ENCODE results near the gene CYP19A1. TPM values are rescaled to one million over a fixed set of nuclear protein-coding genes. Genes with fewer than 3 reads are reported as not detected.

The CYP19A1 gene
- total RNA-seq, 1 donor from 2014 or later, result not detected

DNA sequence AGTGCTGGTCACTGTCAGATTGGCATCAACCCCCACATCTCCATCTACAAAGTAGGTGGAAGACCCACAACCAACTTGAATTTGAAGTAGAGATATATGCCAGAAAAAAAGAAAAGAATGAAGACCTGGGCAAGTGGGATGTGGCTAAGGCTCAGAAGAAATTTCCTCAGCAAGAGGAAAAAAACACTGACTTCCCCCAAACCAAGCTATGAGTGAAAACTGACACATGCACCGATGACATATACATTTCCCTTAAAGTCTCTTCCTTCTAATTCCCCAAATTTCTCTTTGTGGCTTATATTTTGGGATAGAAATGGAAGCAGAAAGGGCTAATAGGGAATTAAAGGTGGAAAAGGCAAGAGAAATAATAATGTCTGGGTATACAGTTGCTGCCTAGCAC lies 59.0 kb downstream of the CYP19A1 start:
- TF ChIP-seq CTCF (IDR thresholded peaks at IDR 0.05; ENCODE audit: partially characterized antibody, unreplicated experiment), result no peak
- DNase-seq, result no peak
- H3K36me3 Mint-ChIP-seq (ENCODE audit: unreplicated experiment), result no peaks in the 10 kb centered on the region
- peaks cover 3% of the 10 kb centered on the region for H3K27me3 Mint-ChIP-seq (ENCODE audit: unreplicated experiment)
- peaks cover 2% of the 10 kb centered on the region for H3K9me3 Mint-ChIP-seq (ENCODE audit: unreplicated experiment)
- no peak overlapping the region for H3K27ac Mint-ChIP-seq (ENCODE audit: unreplicated experiment)
- no peak overlapping the region for H3K4me3 Mint-ChIP-seq (ENCODE audit: unreplicated experiment)
- peaks cover 9% of the 10 kb centered on the region for H3K4me1 Mint-ChIP-seq (ENCODE audit: low read depth, unreplicated experiment)

- H3K27ac Mint-ChIP-seq (ENCODE audit: unreplicated experiment), result no peak overlapping the region
- DNase-seq, result no peak
- H3K4me3 Mint-ChIP-seq (ENCODE audit: unreplicated experiment), result no peak overlapping the region
- H3K9me3 Mint-ChIP-seq (ENCODE audit: unreplicated experiment), result peaks cover under 1% of the 10 kb centered on the region
- TF ChIP-seq CTCF (IDR thresholded peaks at IDR 0.05; ENCODE audit: partially characterized antibody, unreplicated experiment), result no peak
- no peaks in the 10 kb centered on the region for H3K36me3 Mint-ChIP-seq (ENCODE audit: unreplicated experiment)
- H3K4me1 Mint-ChIP-seq (ENCODE audit: low read depth, unreplicated experiment), result peaks cover 8% of the 10 kb centered on the region
- peaks cover 5% of the 10 kb centered on the region for H3K27me3 Mint-ChIP-seq (ENCODE audit: unreplicated experiment)
These were observed 61.3 kb downstream of the CYP19A1 start for GRCh38 chr15:51277101-51277500.

DNA sequence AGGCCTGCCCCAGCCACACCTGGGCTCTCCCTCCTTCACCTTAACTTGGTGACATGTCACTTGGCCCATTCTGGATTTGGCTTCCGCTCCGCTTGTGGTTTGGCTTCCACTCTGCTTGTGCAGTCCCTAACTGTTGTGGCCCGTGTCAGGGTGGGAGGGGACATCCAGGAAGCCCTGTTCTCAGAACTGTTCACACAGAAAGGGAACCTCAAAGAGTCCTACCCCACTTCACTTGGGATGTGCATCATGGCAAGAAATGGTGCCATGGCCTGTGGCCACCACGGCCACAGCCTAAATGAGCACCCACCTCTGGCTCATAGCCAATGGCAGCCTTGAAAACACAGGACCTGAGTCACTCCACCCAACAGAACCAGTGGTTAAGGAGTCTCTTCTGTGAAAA lies 63.4 kb downstream of the CYP19A1 start:
- TF ChIP-seq CTCF (IDR thresholded peaks at IDR 0.05; ENCODE audit: partially characterized antibody, unreplicated experiment), result no peak
- no peak overlapping the region for H3K4me3 Mint-ChIP-seq (ENCODE audit: unreplicated experiment)
- no peaks in the 10 kb centered on the region for H3K9me3 Mint-ChIP-seq (ENCODE audit: unreplicated experiment)
- peaks cover 5% of the 10 kb centered on the region for H3K27me3 Mint-ChIP-seq (ENCODE audit: unreplicated experiment)
- DNase-seq, result no peak
- no peaks in the 10 kb centered on the region for H3K36me3 Mint-ChIP-seq (ENCODE audit: unreplicated experiment)
- no peaks in the 10 kb centered on the region for H3K4me1 Mint-ChIP-seq (ENCODE audit: low read depth, unreplicated experiment)
- no peak overlapping the region for H3K27ac Mint-ChIP-seq (ENCODE audit: unreplicated experiment)

DNA sequence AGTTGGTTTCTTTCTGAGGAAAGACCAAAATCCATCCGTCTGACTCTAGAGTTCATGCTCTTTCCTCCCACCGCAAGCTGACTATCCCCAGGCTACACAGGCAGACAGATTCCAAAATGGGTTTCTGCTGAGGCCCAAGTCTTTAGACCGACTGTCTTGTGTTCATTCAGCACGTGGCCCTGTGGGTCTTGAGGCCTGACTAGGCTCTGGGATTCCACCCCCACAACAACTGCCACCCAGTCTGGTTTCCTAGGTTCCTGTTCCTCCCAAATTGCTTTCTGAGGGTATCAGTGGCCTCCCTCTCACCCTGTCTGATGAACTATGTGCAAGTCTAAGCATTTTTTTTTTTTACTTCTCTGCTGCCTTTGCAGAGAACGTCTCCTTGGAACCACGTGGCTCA lies 67.7 kb downstream of the CYP19A1 start:
- Mint-ChIP-seq H3K4me3 (ENCODE audit: unreplicated experiment) (no peak overlapping the region), H3K4me1 (ENCODE audit: low read depth, unreplicated experiment) (peaks cover 4% of the 10 kb centered on the region), H3K27ac (ENCODE audit: unreplicated experiment) (no peak overlapping the region), H3K36me3 (ENCODE audit: unreplicated experiment) (no peaks in the 10 kb centered on the region), H3K27me3 (ENCODE audit: unreplicated experiment) (peaks cover 6% of the 10 kb centered on the region), H3K9me3 (ENCODE audit: unreplicated experiment) (peaks cover 4% of the 10 kb centered on the region)
- TF ChIP-seq CTCF (IDR thresholded peaks at IDR 0.05; ENCODE audit: partially characterized antibody, unreplicated experiment), result no peak
- DNase-seq, result no peak

DNA sequence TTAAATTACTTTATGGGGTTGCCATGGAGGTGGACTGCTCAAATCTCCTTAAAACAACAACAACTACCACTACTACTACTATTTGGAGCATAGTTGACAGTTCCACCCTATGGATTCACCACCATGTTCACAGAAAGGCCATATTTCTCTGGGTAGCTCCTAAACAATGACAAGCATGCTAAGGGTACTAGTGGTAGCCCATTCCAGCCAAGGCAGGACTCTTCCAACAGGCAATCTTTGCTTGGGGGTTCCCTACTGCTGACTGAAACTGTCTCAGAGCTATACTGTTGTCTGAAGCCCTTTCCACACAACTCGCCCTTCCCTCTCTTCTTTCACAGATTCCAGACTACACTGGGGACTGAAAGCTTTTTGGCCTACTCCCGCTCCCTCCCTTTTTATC lies 68.9 kb downstream of the CYP19A1 start:
- no peaks in the 10 kb centered on the region for H3K36me3 Mint-ChIP-seq (ENCODE audit: unreplicated experiment)
- peaks cover 6% of the 10 kb centered on the region for H3K27me3 Mint-ChIP-seq (ENCODE audit: unreplicated experiment)
- H3K27ac Mint-ChIP-seq (ENCODE audit: unreplicated experiment), result no peak overlapping the region
- H3K9me3 Mint-ChIP-seq (ENCODE audit: unreplicated experiment), result peaks cover 5% of the 10 kb centered on the region
- no peak overlapping the region for H3K4me3 Mint-ChIP-seq (ENCODE audit: unreplicated experiment)
- H3K4me1 Mint-ChIP-seq (ENCODE audit: low read depth, unreplicated experiment), result peaks cover 4% of the 10 kb centered on the region
- TF ChIP-seq CTCF (IDR thresholded peaks at IDR 0.05; ENCODE audit: partially characterized antibody, unreplicated experiment), result no peak
- DNase-seq, result no peak
